HG02759 (cell line): Measurements from ENCODE around the gene SLC16A14.
"Not testable (repeated sequence)": the region's sequence is repeated elsewhere in the genome, so short reads cannot be mapped to it uniquely, and the experiment has no call there.

ENCODE experiments used
- ATAC-seq: cut with Tn5 transposase; IDR thresholded peaks from one replicate; pipeline ENCODE4 v1.9.1; 2021; ENCODE audit warnings: mild to moderate bottlenecking, moderate library complexity; ENCODE audit not compliant: unreplicated experiment

The SLC16A14 gene

GRCh38 chr2:230068651-230069055 lies at the start of gene SLC16A14:
Gene SLC16A14 (minus strand): TSS chr2:230068924. CDS start chr2:230059352, 9,572 bp downstream.
- peak; percentile 35 for ATAC-seq

- ATAC-seq: no peak
These were observed 38.0 kb upstream of the SLC16A14 start for GRCh38 chr2:230106771-230107170.

GRCh38 chr2:230101967-230102366 lies 33.2 kb upstream of the SLC16A14 start:
- ATAC-seq: not testable (repeated sequence)

- no peak for ATAC-seq
These were observed 29.1 kb upstream of the SLC16A14 start for GRCh38 chr2:230097841-230098240.

- no peak for ATAC-seq
These were observed 28.7 kb upstream of the SLC16A14 start for GRCh38 chr2:230097424-230097823.

- ATAC-seq: no peak
These were observed 22.2 kb upstream of the SLC16A14 start for GRCh38 chr2:230090967-230091366.

- ATAC-seq: no peak
These were observed 16.5 kb upstream of the SLC16A14 start for GRCh38 chr2:230085201-230085600.

- no peak for ATAC-seq
These were observed 9.3 kb upstream of the SLC16A14 start for GRCh38 chr2:230077851-230078547.

- no peak for ATAC-seq
These were observed 8.1 kb upstream of the SLC16A14 start for GRCh38 chr2:230076819-230077218.

- ATAC-seq: no peak
These were observed 7.4 kb upstream of the SLC16A14 start for GRCh38 chr2:230075988-230076631.

- no peak for ATAC-seq
These were observed 2.7 kb upstream of the SLC16A14 start for GRCh38 chr2:230071421-230071820.

GRCh38 chr2:230069402-230069801 lies 678 bp upstream of the SLC16A14 start:
- ATAC-seq: no peak

- ATAC-seq: peak; percentile 46
These were observed 591 bp downstream of the SLC16A14 start for GRCh38 chr2:230068016-230068650.

GRCh38 chr2:230060672-230061293 lies 7.9 kb downstream of the SLC16A14 start:
- no peak for ATAC-seq

GRCh38 chr2:230053753-230054478 lies 14.8 kb downstream of the SLC16A14 start:
- no peak for ATAC-seq

- ATAC-seq: no peak
These were observed 16.4 kb downstream of the SLC16A14 start for GRCh38 chr2:230052299-230052698.

- ATAC-seq: no peak
These were observed 18.6 kb downstream of the SLC16A14 start for GRCh38 chr2:230050136-230050535.

GRCh38 chr2:230048010-230048671 lies 20.6 kb downstream of the SLC16A14 start:
- ATAC-seq: no peak

- no peak for ATAC-seq
These were observed 22.2 kb downstream of the SLC16A14 start for GRCh38 chr2:230046491-230046890.

- no peak for ATAC-seq
These were observed 25.3 kb downstream of the SLC16A14 start for GRCh38 chr2:230043461-230043860.
